Breast epithelium (tissue), 4 donors: ENCODE results near the gene CACNA1I. TPM values are rescaled to one million over a fixed set of nuclear protein-coding genes. Genes with fewer than 3 reads are reported as not detected.

Experiments
- DNase-seq, 2 donors: peaks; one replicate each; pipeline ENCODE4 v3.0.0-alpha.2; 2019; ENCODE audit warnings: low spot score in 2 of 2
- H3K27ac ChIP-seq, 2 donors: fragments of 200-600 bp; sonication (generic) in 1 of 2; one replicate each; pipeline ENCODE4 v1.5.1; 2016 to 2019; ENCODE audit warnings: mild to moderate bottlenecking in 1 of 2
- H3K27me3 ChIP-seq, 2 donors: fragments of 200-600 bp; sonication (generic) in 1 of 2; one replicate each; pipeline versions ENCODE4 v1.5.1 to v1.6.0; 2017 to 2019; ENCODE audit warnings: control low read depth in 1 of 2, mild to moderate bottlenecking in 1 of 2
- H3K36me3 ChIP-seq: fragments of 200-600 bp; one replicate; pipeline ENCODE4 v1.5.1; 2019
- H3K4me1 ChIP-seq, 2 donors: fragments of 200-600 bp; sonication (generic); one replicate each; pipeline ENCODE4 v1.5.1; 2016 to 2019; ENCODE audit warnings: control low read depth in 1 of 2
- H3K4me3 ChIP-seq, 3 donors: fragments of 200-600 bp; sonication (generic); 1 replicate in 2 of 3; 2 replicates in 1 of 3; pipeline ENCODE4 v1.5.1; 2016 to 2019; ENCODE audit warnings: mild to moderate bottlenecking in 3 of 3, moderate library complexity in 2 of 3
- H3K9me3 ChIP-seq, 2 donors: fragments of 200-600 bp; sonication (generic) in 1 of 2; one replicate each; pipeline ENCODE4 v1.5.1; 2016 to 2019; ENCODE audit warnings: control low read depth in 1 of 2
- POLR2A ChIP-seq: fragments of 450-650 bp; IDR thresholded peaks from one replicate; pipeline ENCODE4 v1.6.1; 2016; ENCODE audit warnings: antibody characterized with exemption, mild to moderate bottlenecking, moderate library complexity
- POLR2AphosphoS5 ChIP-seq, 3 donors: sonication (generic); formaldehyde crosslinking; IDR thresholded peaks; one replicate each; pipeline ENCODE4 v1.6.1; 2017; ENCODE audit warnings: antibody characterized with exemption in 3 of 3
- intact Hi-C: fragments of 100-400 bp; cut with DNase I; formaldehyde crosslinking; loops from one replicate; pipeline ENCODE4 v1.15.1; 2023; ENCODE audit warnings: low total_unique reads
- total RNA-seq, 3 donors: library from RNA; depleted of rRNA; stranded (reverse); fragments of >200 nt; gene quantifications; one replicate each; pipeline ENCODE4 v1.1.0, GENCODE V29; 2016
- TF ChIP-seq, protein P1 (sequence below), 3 donors: fragments of 450-650 bp; IDR thresholded peaks; one replicate each; pipeline ENCODE4 v1.5.1; 2016 to 2017; ENCODE audit warnings: antibody characterized with exemption in 3 of 3, mild to moderate bottlenecking in 3 of 3, moderate library complexity in 3 of 3

Gene CACNA1I
- total RNA-seq, 3 donors from 2014 or later, result 0.32 to 0.44 (median 0.33) TPM

DNA sequence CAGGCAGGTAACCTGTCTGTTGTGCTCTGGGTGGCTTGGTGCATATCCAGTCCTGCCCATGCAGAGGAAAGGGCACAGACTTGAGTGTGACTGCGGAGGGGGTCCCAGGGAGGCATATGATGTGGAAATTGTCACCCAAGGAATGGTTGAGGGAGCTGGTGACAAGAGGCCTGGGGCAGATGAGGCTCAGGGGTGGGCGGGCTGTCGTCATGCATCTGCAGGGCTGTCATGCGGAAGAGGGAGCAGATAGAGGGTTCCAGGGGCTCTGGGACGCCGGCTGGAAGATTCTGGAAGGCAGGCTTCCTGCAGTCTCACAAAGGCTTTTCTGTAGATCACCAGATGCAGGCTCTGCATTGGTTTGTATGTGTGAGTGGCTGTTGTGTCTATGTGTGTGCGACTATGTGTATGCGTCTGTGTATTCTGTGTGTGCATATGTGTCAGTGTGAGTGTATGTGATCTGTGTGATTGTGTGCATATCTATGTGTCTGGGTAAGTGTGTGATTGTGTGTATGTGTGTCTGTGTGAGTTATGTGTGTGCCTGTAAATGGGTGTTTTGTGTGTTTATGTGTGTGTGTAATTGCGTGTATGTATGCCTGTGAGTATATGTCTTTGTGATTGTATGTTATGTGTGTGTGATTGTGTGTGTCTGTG lies 7.6 kb upstream of the CACNA1I start:
- Histone ChIP-seq H3K9me3 (no peaks in the 10 kb centered on the region), H3K4me3 (no peak overlapping the region), H3K4me1 (peaks cover 0 to 4% of the 10 kb centered on the region in 2 donors), H3K27me3 (peaks cover 8 to 25% of the 10 kb centered on the region in 2 donors), H3K27ac (no peak overlapping the region), H3K36me3 (no peaks in the 10 kb centered on the region)
- TF ChIP-seq, protein P1, sequence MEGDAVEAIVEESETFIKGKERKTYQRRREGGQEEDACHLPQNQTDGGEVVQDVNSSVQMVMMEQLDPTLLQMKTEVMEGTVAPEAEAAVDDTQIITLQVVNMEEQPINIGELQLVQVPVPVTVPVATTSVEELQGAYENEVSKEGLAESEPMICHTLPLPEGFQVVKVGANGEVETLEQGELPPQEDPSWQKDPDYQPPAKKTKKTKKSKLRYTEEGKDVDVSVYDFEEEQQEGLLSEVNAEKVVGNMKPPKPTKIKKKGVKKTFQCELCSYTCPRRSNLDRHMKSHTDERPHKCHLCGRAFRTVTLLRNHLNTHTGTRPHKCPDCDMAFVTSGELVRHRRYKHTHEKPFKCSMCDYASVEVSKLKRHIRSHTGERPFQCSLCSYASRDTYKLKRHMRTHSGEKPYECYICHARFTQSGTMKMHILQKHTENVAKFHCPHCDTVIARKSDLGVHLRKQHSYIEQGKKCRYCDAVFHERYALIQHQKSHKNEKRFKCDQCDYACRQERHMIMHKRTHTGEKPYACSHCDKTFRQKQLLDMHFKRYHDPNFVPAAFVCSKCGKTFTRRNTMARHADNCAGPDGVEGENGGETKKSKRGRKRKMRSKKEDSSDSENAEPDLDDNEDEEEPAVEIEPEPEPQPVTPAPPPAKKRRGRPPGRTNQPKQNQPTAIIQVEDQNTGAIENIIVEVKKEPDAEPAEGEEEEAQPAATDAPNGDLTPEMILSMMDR (IDR thresholded peaks at IDR 0.05), result no peak
- TF ChIP-seq POLR2A (no peak), POLR2AphosphoS5 (IDR thresholded peaks at IDR 0.05) (no peak)
- DNase-seq, result no peak
- intact Hi-C loops, result no loop called here

DNA sequence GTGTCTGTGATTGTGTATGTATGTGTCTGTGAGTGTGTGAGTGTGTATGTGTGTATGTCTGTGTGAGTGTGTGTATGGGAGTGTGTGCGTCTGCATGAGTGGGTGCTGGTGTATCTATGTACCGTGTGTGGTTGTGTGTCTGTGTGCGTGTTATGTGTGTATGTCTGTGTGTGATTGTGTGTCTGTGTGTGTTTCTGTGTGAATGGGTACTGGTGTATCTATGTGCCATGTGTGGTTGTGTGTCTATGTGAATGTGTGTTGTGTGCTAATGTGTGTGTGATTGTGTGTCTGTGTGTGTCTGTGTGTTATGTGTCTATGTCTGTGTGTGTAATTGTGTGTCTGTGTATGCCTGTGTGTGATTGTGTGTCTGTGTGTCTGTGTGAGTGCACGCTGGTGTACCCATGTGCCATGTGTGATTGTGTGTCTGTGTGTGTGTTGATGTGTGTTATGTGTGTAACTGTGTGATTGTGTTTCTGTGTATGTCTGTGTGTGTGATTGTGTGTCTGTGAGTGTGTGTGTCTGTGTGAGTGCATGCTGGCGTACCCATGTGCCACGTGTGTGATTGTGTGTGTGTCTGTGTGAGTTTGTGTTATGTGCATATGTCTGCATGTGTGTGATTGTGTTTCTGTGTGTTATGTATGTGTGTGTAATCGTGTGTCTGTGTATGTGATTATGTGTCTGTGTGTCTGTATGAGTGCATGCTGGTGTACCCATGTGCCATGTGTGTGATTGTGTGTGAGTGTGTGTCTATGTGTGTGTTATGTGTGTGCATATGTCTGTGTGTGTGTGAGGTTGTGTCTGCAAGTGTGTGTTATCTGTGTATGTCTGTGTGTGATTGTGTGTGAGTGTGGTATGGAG lies 6.8 kb upstream of the CACNA1I start:
- no peak for DNase-seq
- H3K27me3 ChIP-seq, result peaks cover 4 to 17% of the 10 kb centered on the region in 2 donors
- intact Hi-C loops, result no loop called here
- H3K9me3 ChIP-seq, result no peaks in the 10 kb centered on the region
- H3K4me1 ChIP-seq, result no peaks in the 10 kb centered on the region
- H3K27ac ChIP-seq, result no peak overlapping the region
- H3K36me3 ChIP-seq, result no peaks in the 10 kb centered on the region
- no peak for TF ChIP-seq POLR2AphosphoS5 (IDR thresholded peaks at IDR 0.05)
- TF ChIP-seq, protein P1 (IDR thresholded peaks at IDR 0.05), result no peak
- no peak for TF ChIP-seq POLR2A
- H3K4me3 ChIP-seq, result no peak overlapping the region

DNA sequence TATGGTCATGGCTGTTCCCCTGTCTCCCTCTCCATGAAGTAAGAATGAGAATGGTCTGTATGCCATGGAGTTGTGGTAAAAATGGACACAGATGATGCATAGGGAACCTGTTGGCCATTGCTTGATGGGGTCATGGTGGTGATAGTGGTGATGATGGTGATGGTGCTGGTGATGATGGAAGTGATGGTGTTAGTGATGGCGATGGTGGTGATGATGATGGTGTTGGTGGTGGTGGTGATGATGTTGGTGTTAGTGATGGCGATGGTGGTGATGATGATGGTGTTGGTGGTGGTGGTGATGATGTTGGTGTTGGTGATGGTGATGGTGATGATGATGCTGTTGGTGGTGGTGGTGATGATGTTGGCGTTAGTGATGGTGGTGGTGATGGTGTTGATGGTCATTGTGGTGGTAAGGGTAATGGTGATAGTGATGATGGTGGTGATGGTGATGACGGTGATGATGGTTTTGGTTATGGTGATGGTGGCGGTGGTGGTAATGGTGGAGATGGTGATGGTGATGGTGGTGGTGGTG lies 5.1 kb upstream of the CACNA1I start:
- Histone ChIP-seq H3K4me3 (no peak overlapping the region), H3K36me3 (no peaks in the 10 kb centered on the region), H3K9me3 (no peaks in the 10 kb centered on the region), H3K4me1 (no peaks in the 10 kb centered on the region), H3K27ac (no peak overlapping the region), H3K27me3 (peaks cover 0 to 2% of the 10 kb centered on the region in 2 donors)
- DNase-seq, result no peak
- TF ChIP-seq, protein P1 (IDR thresholded peaks at IDR 0.05), result no peak
- TF ChIP-seq POLR2A (no peak), POLR2AphosphoS5 (IDR thresholded peaks at IDR 0.05) (no peak)
- intact Hi-C loops, result no loop called here

DNA sequence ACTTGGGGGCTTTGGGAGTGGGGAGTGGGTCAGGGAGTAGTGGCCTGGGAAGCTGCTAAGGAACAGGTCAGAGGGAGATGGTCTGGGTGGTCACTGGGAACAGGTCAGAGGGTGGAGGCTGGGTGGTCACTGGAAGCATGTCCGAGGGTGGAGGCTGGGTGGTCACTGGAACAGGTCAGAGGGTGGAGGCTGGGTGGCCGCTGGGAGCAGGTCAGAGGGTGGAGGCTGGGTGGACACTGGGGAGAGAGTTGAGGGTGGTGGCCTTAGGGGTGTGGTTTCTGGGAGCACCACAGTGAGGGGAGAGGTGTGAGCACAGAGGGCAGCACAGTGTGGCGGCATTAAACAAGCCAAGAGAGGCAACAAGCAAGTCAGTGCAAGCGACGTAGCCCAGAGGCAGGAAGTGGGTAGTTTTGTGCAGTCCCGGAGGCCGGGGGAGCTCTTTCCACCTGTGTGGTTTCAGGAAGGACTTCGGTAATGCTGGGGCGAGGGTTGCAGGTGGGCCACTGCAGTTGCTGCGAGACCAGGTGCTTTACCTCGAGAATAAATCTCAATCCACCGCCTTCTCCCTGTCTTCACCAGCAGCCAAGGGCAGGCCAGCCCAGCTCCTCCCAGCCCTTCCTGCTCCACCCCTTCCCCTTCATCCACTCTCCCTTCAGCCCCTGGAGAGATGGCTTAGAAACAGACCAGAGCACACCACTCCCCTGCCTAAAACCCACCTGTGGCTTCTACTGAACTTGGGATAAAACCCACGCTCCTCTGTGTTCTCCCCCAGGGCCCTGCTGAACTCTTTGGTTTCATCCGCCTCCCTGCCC lies 3.2 kb upstream of the CACNA1I start:
- Histone ChIP-seq H3K4me1 (no peaks in the 10 kb centered on the region), H3K27me3 (no peaks in the 10 kb centered on the region), H3K36me3 (no peaks in the 10 kb centered on the region), H3K9me3 (no peaks in the 10 kb centered on the region), H3K27ac (no peak overlapping the region), H3K4me3 (no peak overlapping the region)
- TF ChIP-seq POLR2A, result no peak
- TF ChIP-seq POLR2AphosphoS5 (IDR thresholded peaks at IDR 0.05), result no peak
- TF ChIP-seq, protein P1 (IDR thresholded peaks at IDR 0.05), result no peak
- intact Hi-C loops, result no loop called here
- no peak for DNase-seq
